GM23338 (cell line): Measurements from ENCODE around the gene RPRD1A. TPM values are rescaled to one million over a fixed set of nuclear protein-coding genes. Genes with fewer than 3 reads are reported as not detected.

Source experiments
- ATAC-seq: fragments of 200-7000 bp; cut with Tn5 transposase; 3 replicates; pipeline ENCODE4 v1.9.1; 2020
- DNase-seq: peaks from one replicate; pipeline ENCODE4 v3.0.0-alpha.2; 2015; ENCODE audit warnings: low spot score
- H2AFZ ChIP-seq: fragments of 200-600 bp; sonication (generic); 2 replicates; pipeline ENCODE4 v1.8.0; 2016; ENCODE audit warnings: antibody characterized with exemption, mild to moderate bottlenecking, moderate library complexity
- H3F3A ChIP-seq: fragments of 200-600 bp; sonication (generic); replicated peaks from 2 replicates; pipeline ENCODE4 v1.8.0; 2017; ENCODE audit warnings: antibody characterized with exemption, mixed run types, low read depth
- H3K27ac ChIP-seq: fragments of 200-600 bp; sonication (generic); 2 replicates; pipeline ENCODE4 v1.6.1; 2016; ENCODE audit warnings: low read depth
- H3K27me3 ChIP-seq: fragments of 200-600 bp; sonication (generic); 2 replicates; pipeline ENCODE4 v1.8.0; 2016; ENCODE audit warnings: mild to moderate bottlenecking, mixed run types, moderate library complexity; ENCODE audit not compliant: insufficient read depth
- H3K36me3 ChIP-seq: fragments of 200-600 bp; sonication (generic); 2 replicates; pipeline ENCODE4 v1.8.0; 2016; ENCODE audit warnings: mild to moderate bottlenecking; ENCODE audit not compliant: insufficient read depth
- H3K4me1 ChIP-seq: fragments of 200-600 bp; sonication (generic); 2 replicates; pipeline ENCODE4 v1.8.0; 2016; ENCODE audit warnings: mild to moderate bottlenecking, moderate library complexity; ENCODE audit not compliant: insufficient read depth
- H3K4me2 ChIP-seq: fragments of 200-600 bp; sonication (generic); 2 replicates; pipeline ENCODE4 v1.7.1; 2017; ENCODE audit warnings: mixed run types
- H3K4me3 ChIP-seq: fragments of 200-600 bp; sonication (generic); 2 replicates; pipeline ENCODE4 v1.6.1; 2016; ENCODE audit warnings: mixed run types
- H3K79me2 ChIP-seq: fragments of 200-600 bp; sonication (generic); replicated peaks from 2 replicates; pipeline ENCODE4 v1.8.0; 2017; ENCODE audit warnings: mild to moderate bottlenecking; ENCODE audit not compliant: insufficient read depth
- H3K9me2 ChIP-seq: fragments of 200-600 bp; sonication (generic); 2 replicates; pipeline ENCODE4 v1.8.0; 2017; ENCODE audit not compliant: insufficient read depth
- H4K20me1 ChIP-seq: fragments of 200-600 bp; sonication (generic); replicated peaks from 2 replicates; pipeline ENCODE4 v1.8.0; 2017; ENCODE audit warnings: mild to moderate bottlenecking; ENCODE audit not compliant: insufficient read depth
- H3K27ac Mint-ChIP-seq: 2 replicates; pipeline ENCODE4 v1.8.0; 2020; ENCODE audit warnings: inconsistent platforms, mild to moderate bottlenecking, moderate library complexity, mixed read lengths
- H3K27me3 Mint-ChIP-seq: 3 replicates; pipeline ENCODE4 v1.8.0; 2022; ENCODE audit warnings: low read depth, mild to moderate bottlenecking, moderate library complexity, mixed read lengths, inconsistent platforms; ENCODE audit not compliant: insufficient read depth, poor library complexity
- H3K36me3 Mint-ChIP-seq: 3 replicates; pipeline ENCODE4 v1.8.0; 2021; ENCODE audit warnings: low read depth, mild to moderate bottlenecking, inconsistent platforms, moderate library complexity, mixed read lengths
- H3K4me1 Mint-ChIP-seq: 3 replicates; pipeline ENCODE4 v1.8.0; 2020; ENCODE audit warnings: mild to moderate bottlenecking, inconsistent platforms, mixed read lengths
- H3K4me3 Mint-ChIP-seq: 3 replicates; pipeline ENCODE4 v1.8.0; 2021; ENCODE audit warnings: moderate library complexity, mild to moderate bottlenecking, inconsistent platforms, mixed read lengths
- H3K9me3 Mint-ChIP-seq: 3 replicates; pipeline ENCODE4 v1.8.0; 2020; ENCODE audit warnings: moderate library complexity, mild to moderate bottlenecking, inconsistent platforms, mixed read lengths
- CREB1 ChIP-seq: fragments of 250-450 bp; sonication (Bioruptor Pico); IDR thresholded peaks from 2 replicates; pipeline ENCODE4 v1.5.0; 2020; ENCODE audit warnings: low read depth, mild to moderate bottlenecking, moderate library complexity
- CTCF ChIP-seq, 2 experiments: fragments of 200-600 bp in 1 of 2; sonication (generic) in 1 of 2; conservative IDR thresholded peaks; 2 replicates each; pipeline versions ENCODE4 v1.5.1 to v1.6.1; 2016 to 2017; ENCODE audit warnings: antibody characterized with exemption in 2 of 2, low read depth in 2 of 2, mild to moderate bottlenecking in 2 of 2, moderate library complexity in 1 of 2
- JUNB ChIP-seq: IDR thresholded peaks from one replicate; pipeline ENCODE4 v1.6.1; 2016; ENCODE audit warnings: antibody characterized with exemption; ENCODE audit not compliant: unreplicated experiment
- NANOG ChIP-seq: IDR thresholded peaks from 2 replicates; pipeline ENCODE4 v1.6.1; 2016; ENCODE audit warnings: antibody characterized with exemption, borderline replicate concordance
- POLR2AphosphoS5 ChIP-seq: IDR thresholded peaks from 2 replicates; pipeline ENCODE4 v1.6.1; 2016; ENCODE audit warnings: antibody characterized with exemption, low read depth
- REST ChIP-seq: IDR thresholded peaks from one replicate; pipeline ENCODE4 v1.6.1; 2018; ENCODE audit warnings: antibody characterized with exemption; ENCODE audit not compliant: unreplicated experiment
- ZNF114 ChIP-seq: fragments of 250-450 bp; sonication (Bioruptor Pico); IDR thresholded peaks from 2 replicates; pipeline ENCODE4 v1.5.0; 2020; ENCODE audit warnings: mild to moderate bottlenecking, moderate library complexity
- ZNF331 ChIP-seq: fragments of 250-450 bp; sonication (Bioruptor Pico); IDR thresholded peaks from 2 replicates; pipeline ENCODE4 v1.5.0; 2020; ENCODE audit warnings: low read depth, mild to moderate bottlenecking, moderate library complexity
- ZNF462 ChIP-seq: fragments of 250-450 bp; sonication (Bioruptor Pico); IDR thresholded peaks from 2 replicates; pipeline ENCODE4 v1.5.0; 2020; ENCODE audit warnings: mild to moderate bottlenecking, moderate library complexity
- polyA plus RNA-seq: library from polyadenylated mRNA; unstranded; fragments of >200 nt; fragmentation: Nextera tagmentation; extraction: Ambion mirVana; gene quantifications from 2 replicates; pipeline ENCODE4 v1.2.1, GENCODE V29; 2016
- total RNA-seq: library from RNA; depleted of rRNA; stranded (reverse); fragments of >200 nt; shearing (Covaris generic); gene quantifications from 2 replicates; pipeline ENCODE4 v1.2.3, GENCODE V29; 2014

RPRD1A gene
- total and polyA plus RNA-seq, 2 experiments from 2014 or later, result 67.9 to 157 TPM

GRCh38 chr18:36017232-36017631 is 50.1 kb downstream of the RPRD1A start:
- H3K27ac ChIP-seq, result no peak overlapping the region
- H3K4me1 ChIP-seq, result no peaks in the 10 kb centered on the region
- H3F3A ChIP-seq, result no peaks in the 10 kb centered on the region
- no peaks in the 10 kb centered on the region for H3K79me2 ChIP-seq
- peak; percentile 11; the same call in 2 of the 3 replicates for ATAC-seq
- Mint-ChIP-seq H3K9me3 (no peaks in the 10 kb centered on the region; the same call in 2 of the 3 replicates), H3K27ac (peak overlapping the region; percentile 10; the same call in 1 of the 2 replicates), H3K4me3 (no peak overlapping the region), H3K4me1 (peaks cover 9% of the 10 kb centered on the region), H3K27me3 (no peaks in the 10 kb centered on the region), H3K36me3 (no peaks in the 10 kb centered on the region; the same call in 2 of the 3 replicates)
- H4K20me1 ChIP-seq, result no peaks in the 10 kb centered on the region
- no peaks in the 10 kb centered on the region for H3K27me3 ChIP-seq
- no peaks in the 10 kb centered on the region for H3K36me3 ChIP-seq
- H3K4me3 ChIP-seq, result no peak overlapping the region
- no peak for DNase-seq
- TF ChIP-seq CTCF (conservative IDR thresholded peaks at IDR 0.05; ENCODE audit: low read depth in 2 of 2) (no peak), ZNF462 (CRISPR knock-in tag) (no peak), REST (no peak), CREB1 (CRISPR knock-in tag) (no peak), ZNF114 (CRISPR knock-in tag) (no peak), POLR2AphosphoS5 (no peak), JUNB (no peak), NANOG (no peak), ZNF331 (CRISPR knock-in tag) (no peak)
- H3K4me2 ChIP-seq, result no peak overlapping the region
- no peaks in the 10 kb centered on the region for H3K9me2 ChIP-seq
- H2AFZ ChIP-seq, result no peak overlapping the region
